Measurements from ENCODE around the gene CSNK2A2.
A peak's percentile ranks its signal among the peaks of the same experiment; 100 is the strongest.

The CSNK2A2 gene

DNA sequence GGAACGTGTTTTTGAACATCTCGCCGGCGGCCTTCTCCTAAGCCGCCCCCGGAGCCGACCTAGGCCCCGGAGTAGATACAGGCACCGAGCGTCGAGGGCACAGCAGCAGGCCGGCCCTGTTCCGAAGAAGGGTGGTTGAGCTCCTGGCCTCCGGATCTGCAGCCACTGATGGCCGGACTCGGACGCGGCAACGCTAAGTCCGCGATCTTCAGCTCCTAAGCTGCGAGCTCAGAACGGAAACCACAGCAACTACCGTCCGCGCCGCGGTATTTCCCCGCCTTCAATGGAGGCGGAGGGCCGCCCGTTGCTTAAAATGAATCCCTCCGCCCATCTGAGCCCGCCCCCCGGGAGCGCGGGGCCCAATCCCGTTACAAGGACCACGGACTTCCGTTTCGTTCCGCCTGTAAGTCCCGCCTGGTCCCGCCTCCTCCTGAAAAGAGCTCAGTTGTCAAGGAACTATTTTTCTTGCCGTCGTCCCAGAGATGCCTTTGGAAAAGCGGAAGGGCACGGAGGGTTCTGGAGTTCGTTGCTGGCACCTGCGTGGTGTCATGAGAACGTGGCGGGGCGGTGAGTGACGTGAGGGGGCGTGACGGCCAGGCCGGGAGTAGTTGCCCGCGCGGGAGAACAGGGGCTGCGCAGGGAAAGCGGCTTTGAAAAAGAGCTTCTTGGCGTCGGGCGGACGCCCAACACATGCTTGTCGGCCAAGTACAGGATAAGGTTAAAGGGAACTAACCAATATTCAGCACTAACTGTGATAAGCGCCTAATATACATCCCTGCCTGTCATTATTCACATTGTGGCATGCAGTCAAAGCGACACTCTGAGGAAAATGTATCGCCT is 68.6 kb downstream of the CSNK2A2 start, which contains the start of gene CFAP20:
TSS of gene CFAP20 (minus strand) at position 285 of the 840 bp plus-strand sequence. CDS start at position 19, 266 bp downstream.
- peak; percentile 91 to 98 (median 96) for DNase-seq

DNA sequence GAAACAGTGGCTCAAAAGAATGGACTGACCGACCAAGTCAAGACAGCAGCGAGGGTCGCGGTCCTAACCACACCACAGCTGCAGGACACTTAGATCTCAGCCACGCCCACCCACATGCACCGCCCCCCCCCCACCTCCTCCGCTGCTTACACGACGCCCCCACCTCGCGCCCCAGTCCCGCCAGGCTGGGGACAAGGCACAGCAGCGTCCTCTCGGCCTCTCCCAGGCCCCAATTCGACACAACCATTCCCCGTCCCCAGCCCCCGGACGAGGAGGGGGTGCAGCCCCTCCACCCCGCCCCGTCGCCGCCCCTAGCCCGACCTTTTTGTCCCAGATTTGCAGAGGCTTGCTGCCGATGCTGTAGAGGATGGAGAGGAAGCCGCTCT is 69.2 kb downstream of the CSNK2A2 start:
- peak in 4 of 6 experiments; percentile 41 to 47 (median 42) for DNase-seq

- DNase-seq: peak in 2 of 6 experiments; percentile 18 to 31
Observed at GRCh38 chr16:58128181-58128631, 69.7 kb downstream of the CSNK2A2 start.

DNA sequence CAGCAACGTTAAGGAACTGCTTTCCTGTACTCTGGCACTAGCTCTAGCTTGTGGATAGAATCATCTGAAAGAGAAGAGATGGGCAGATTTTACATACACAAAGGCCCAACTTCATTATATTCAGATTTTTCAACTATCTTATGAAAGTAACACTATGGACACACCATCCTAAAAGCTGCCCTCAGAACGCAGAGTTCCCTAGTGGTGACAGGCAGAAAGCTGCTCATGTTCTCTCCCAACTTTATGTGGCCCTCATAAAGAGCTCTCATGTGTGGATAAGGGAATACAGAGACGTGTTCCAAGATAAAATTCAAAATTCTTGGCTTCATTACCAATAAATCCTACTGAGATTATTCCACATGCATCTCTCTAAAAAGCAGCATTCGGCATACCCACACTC is 70.3 kb downstream of the CSNK2A2 start:
- no peak for DNase-seq

GRCh38 chr16:58127033-58127556 is 70.8 kb downstream of the CSNK2A2 start:
- peak in 5 of 6 experiments; percentile 8 to 69 (median 46) for DNase-seq

DNA sequence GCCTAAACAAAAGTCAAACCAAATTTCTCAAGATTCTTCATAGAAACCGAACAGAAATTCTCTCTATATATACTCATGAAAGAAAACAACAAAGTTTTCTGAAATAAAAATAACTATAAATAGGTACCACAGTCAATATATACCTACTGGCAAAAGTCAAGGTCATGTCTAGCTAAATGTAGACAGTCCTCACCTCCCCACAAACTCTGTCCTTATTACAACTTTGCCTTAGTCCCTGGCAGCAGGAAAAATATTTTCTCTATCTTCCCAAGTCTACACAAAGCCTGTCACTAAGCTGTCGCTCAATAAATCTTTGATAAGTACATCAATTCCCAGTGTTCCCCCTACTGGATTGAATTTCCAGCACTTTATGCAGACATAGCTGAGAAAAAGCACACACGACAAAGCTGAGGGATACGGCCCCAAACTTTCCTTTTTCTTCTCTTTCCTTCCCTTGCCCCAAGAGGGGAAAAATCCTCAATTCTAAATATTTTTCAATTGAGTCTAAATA is 71.4 kb downstream of the CSNK2A2 start:
- no peak for DNase-seq

DNA sequence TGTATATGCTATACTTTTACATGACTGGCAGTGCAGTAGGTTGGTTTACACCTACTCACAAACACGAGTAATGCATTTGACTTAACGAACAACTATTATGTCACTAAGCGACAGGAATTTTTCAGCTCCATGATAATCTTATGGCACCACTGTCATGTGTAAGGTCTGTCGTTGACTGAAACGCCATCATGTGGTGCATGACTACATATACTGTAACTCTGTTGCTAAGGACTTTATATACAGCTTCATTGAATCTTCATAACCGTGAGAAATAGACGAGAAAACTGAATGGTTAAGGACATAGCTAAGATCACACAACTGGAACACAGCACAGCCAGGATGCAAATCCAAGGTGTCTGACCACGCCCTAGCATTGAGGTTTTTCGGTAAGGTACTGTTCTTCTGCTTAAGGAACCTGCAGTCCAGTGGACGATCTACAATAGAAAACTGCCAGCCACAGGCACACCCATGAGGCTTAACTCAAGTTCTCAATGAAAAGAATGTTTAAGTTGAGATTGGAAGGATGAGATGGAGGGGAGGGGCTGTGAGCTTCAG is 72.0 kb downstream of the CSNK2A2 start:
- no peak for DNase-seq

- DNase-seq: no peak
Observed at GRCh38 chr16:58125041-58125440, 72.9 kb downstream of the CSNK2A2 start.

DNA sequence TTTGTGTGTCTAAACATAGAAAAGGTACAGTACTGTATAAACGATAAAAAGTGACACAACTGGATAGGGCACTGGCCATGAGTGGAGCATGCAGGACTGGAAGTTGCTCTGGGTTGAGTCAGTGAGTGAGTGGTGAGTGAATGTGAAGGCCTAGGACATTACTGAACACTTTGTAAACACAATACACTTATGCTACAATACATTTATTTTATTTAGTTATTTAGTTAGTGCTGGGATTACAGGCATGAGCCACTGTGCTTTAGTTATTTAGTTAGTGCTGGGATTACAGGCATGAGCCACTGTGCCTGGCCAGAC is 73.3 kb downstream of the CSNK2A2 start:
- no peak for DNase-seq

GRCh38 chr16:58123896-58124600 is 73.9 kb downstream of the CSNK2A2 start:
- DNase-seq: no peak

GRCh38 chr16:58121132-58121531 is 76.8 kb downstream of the CSNK2A2 start:
- no peak for DNase-seq

DNA sequence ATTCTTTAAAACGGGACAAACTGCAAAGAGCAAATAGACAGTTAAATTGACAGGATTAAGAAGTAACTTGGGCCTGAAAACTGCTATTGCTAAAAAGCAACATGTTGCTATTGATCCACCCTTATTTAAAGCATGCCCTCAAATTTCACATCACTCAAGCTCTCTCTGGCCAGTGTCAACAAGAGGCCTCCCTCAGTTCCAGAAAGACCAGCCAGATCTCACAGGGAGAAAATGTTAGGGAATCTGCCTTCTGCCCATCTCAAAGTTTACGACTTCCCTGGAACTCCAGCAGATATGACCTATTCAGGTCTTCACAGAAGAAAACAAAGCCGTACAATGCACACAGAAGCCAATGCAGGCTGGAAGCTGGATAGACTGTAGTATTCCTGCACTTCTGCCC is 77.7 kb downstream of the CSNK2A2 start:
- DNase-seq: no peak

DNA sequence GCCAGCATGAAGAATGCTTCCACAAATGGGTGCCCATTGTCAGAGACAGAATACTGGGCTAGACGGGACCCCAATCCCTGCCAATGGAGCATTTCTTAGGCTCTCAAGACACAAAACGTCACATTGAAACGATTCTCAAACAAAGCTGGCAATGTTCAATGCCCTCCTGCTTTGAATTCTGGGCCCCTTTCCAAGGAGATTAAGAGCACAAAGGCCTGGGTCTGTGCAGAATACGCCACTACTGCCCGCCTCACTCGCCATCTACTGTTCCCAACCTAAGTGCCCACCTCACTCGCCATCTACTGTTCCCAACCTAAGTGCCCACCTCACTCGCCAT is 78.4 kb downstream of the CSNK2A2 start:
- DNase-seq: no peak

GRCh38 chr16:58118801-58119508 is 79.0 kb downstream of the CSNK2A2 start:
- DNase-seq: no peak

DNA sequence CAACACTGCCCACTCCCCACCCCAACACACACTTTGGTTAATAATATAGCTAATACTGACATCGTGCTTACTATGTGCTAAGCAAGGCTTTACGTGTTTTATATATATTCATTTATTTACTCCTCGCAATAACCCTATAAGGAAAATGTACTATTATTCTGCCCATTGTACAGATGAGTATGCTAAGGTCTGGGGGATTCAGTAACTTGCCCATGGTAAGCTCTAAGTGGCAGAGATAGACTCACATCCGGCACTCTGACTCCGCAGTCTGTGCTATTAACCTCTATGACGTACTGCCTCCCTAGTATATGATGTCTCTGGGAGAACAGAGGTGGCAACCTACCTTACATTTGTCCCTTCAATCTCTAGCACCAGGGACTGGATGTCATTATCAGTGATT is 81.4 kb downstream of the CSNK2A2 start:
- DNase-seq: no peak

- DNase-seq: no peak
Observed at GRCh38 chr16:58116081-58116480, 81.8 kb downstream of the CSNK2A2 start.

- DNase-seq: no peak
Observed at GRCh38 chr16:58114827-58115825, 82.8 kb downstream of the CSNK2A2 start.

DNA sequence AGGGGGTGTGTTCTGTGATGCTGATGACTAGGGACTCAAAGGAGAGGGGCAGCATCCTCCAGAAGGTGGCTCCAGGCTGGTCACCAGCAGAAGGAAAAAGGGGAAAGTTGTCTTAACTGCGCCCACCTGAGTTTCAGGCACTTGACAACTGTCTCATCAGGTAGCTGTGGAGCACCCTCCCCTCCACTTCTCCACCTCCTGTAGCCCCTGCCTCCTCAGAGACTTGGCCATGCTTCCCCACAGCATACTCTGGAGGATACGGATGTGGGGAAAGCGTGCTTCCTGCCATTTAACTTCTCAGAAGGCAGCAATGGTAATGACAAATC is 86.6 kb downstream of the CSNK2A2 start:
- no peak for DNase-seq

DNA sequence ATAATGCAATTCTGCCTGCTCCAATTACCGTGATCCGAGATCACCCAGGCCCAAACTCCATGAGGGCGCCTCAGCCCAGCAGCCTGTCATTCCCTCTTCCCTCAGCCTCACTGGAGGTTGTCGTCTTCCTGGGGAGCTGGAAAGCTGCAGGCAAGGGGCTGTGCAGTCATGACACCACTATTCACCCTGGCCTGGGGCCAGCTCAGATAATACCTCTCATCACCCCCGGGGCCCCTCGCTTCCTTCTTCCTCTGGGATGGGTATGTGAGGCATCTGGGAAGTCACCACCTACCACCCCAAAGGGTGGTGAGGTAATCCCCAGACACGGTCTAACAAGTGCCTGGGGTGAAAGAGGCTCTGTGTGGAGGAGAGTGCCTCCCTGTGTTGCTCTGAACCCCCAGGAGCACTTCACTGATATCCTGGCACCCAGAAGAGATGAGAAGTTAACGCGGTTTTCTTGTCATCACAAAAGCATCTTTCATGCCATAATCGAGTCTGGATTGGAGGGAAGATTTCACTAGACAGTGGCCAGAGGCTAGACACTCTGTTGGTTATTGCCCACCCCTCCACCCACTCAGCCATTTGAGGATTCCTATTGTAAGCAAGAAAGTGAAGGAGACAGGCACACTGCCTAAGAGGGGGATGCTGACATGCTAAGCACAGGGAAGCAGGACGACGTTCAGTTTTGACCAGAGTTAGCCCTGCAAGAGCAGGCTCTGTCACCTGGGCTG is 87.2 kb downstream of the CSNK2A2 start:
- DNase-seq: no peak

DNA sequence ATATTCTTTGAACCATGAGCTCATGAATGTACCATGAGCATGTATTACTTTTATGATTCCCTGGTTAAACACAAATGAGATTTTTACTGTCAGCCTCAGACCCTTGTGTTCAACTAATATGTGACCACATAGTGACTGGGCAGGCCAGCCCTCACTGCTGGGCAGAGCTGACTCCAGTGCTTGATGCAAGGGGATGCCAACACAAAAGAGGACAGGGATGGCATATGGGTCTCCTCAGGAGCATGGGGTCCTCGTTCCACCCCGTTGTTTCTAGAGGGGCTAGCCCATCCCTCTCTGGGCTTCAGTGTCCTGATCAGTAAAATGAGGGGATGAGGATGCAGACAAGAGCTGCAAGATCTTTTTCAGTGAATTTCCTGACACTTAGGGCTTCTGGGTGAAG is 88.0 kb downstream of the CSNK2A2 start:
- DNase-seq: no peak

DNA sequence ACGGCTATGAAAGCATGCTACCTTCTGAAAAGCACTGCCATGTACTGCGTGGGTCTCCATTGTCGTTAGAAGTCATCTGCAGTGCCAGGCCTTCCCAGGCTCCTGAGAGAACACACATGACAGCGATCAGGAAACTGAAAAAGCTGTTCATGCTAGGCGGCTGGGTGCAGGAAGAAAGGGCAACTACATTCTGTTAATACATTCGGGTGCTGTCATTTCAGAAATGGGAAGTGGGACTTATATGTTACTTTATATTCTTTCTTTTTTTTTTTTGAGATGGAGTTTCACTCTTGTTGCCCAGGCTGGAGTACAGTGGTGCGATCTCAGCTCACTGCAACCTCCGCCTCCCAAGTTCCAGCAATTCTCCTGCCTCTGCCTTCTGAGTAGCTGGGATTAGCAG is 88.6 kb downstream of the CSNK2A2 start:
- no peak for DNase-seq

Data from stimulated activated naive CD4-positive, alpha-beta T cell (primary cell).